Measurements from ENCODE around the gene MAPK14. TPM values are rescaled to one million over a fixed set of nuclear protein-coding genes. Genes with fewer than 3 reads are reported as not detected.

The MAPK14 gene
- total and polyA plus RNA-seq, 8 donors = 52.9 to 84.1 (median 68.3) TPM

- Histone ChIP-seq H3K4me1 (peaks cover 39 to 97% of the 10 kb centered on the region in 2 donors), H3K4me3 (peak overlapping the region in 1 of 2 donors; percentile 4), H3K27ac (peak overlapping the region in 1 of 2 donors; percentile 96), H3K9me3 (no peaks in the 10 kb centered on the region), H3K27me3 (no peaks in the 10 kb centered on the region), H3K36me3 (no peaks in the 10 kb centered on the region)
- TF ChIP-seq CTCF (IDR thresholded peaks at IDR 0.05) = no peak
- intact Hi-C loops (cut with DNase I) = no loop called here
- DNase-seq (no peak), ATAC-seq (peak; percentile 54)
Measured at GRCh38 chr6:36033935-36034334, 6.3 kb downstream of the MAPK14 start.

GRCh38 chr6:36034441-36034840 lies 6.8 kb downstream of the MAPK14 start:
- DNase-seq = peak in 2 of 4 donors; percentile 60 to 67
- H3K4me1 ChIP-seq = peaks cover 42 to 99% of the 10 kb centered on the region in 2 donors
- H3K4me3 ChIP-seq = peak overlapping the region in 1 of 2 donors; percentile 4
- no peaks in the 10 kb centered on the region for H3K36me3 ChIP-seq
- no peak for TF ChIP-seq CTCF (IDR thresholded peaks at IDR 0.05)
- H3K27ac ChIP-seq = peak overlapping the region in 1 of 2 donors; percentile 96
- ATAC-seq = no peak
- intact Hi-C loops (cut with DNase I) = no loop called here
- no peaks in the 10 kb centered on the region for H3K27me3 ChIP-seq
- no peaks in the 10 kb centered on the region for H3K9me3 ChIP-seq

GRCh38 chr6:36035225-36035624 lies 7.6 kb downstream of the MAPK14 start:
- H3K27ac ChIP-seq = peak overlapping the region; percentile 1 to 96
- no peaks in the 10 kb centered on the region for H3K27me3 ChIP-seq
- no peak for TF ChIP-seq CTCF (IDR thresholded peaks at IDR 0.05)
- no peaks in the 10 kb centered on the region for H3K9me3 ChIP-seq
- intact Hi-C loops (cut with DNase I) = no loop called here
- H3K4me1 ChIP-seq = peaks cover 42 to 99% of the 10 kb centered on the region in 2 donors
- no peak overlapping the region for H3K4me3 ChIP-seq
- H3K36me3 ChIP-seq = no peaks in the 10 kb centered on the region
- DNase-seq (peak in 2 of 4 donors; percentile 49 to 69), ATAC-seq (peak; percentile 40)

- H3K27ac ChIP-seq = peak overlapping the region; percentile 20 to 45
- no peaks in the 10 kb centered on the region for H3K36me3 ChIP-seq
- ATAC-seq (peak; percentile 26), DNase-seq (no peak)
- no peaks in the 10 kb centered on the region for H3K9me3 ChIP-seq
- peaks cover 32 to 94% of the 10 kb centered on the region in 2 donors for H3K4me1 ChIP-seq
- no peak overlapping the region for H3K4me3 ChIP-seq
- TF ChIP-seq CTCF (IDR thresholded peaks at IDR 0.05) = no peak
- intact Hi-C loops (cut with DNase I) = no loop called here
- no peaks in the 10 kb centered on the region for H3K27me3 ChIP-seq
Measured at GRCh38 chr6:36038120-36038876, 10.7 kb downstream of the MAPK14 start.

- Histone ChIP-seq H3K36me3 (no peaks in the 10 kb centered on the region), H3K4me1 (peaks cover 25 to 91% of the 10 kb centered on the region in 2 donors), H3K4me3 (no peak overlapping the region), H3K27ac (peak overlapping the region; percentile 20 to 45), H3K9me3 (no peaks in the 10 kb centered on the region), H3K27me3 (no peaks in the 10 kb centered on the region)
- DNase-seq = no peak
- TF ChIP-seq CTCF (IDR thresholded peaks at IDR 0.05) = no peak
- ATAC-seq = peak; percentile 10
- intact Hi-C loops (cut with DNase I) = no loop called here
Measured at GRCh38 chr6:36039112-36039511, 11.5 kb downstream of the MAPK14 start.
